HG03521 (cell line): ENCODE measurements around the gene ODAD4.

Experiments used
- ATAC-seq: cut with Tn5 transposase; IDR thresholded peaks from one replicate; pipeline ENCODE4 v1.9.1; 2021; ENCODE audit warnings: mild to moderate bottlenecking, moderate library complexity; ENCODE audit not compliant: unreplicated experiment

ODAD4 gene

GRCh38 chr17:41971721-41972523, 41.5 kb downstream of the ODAD4 start:
- ATAC-seq = no peak

- no peak for ATAC-seq
Observed at GRCh38 chr17:41972571-41973407, 42.4 kb downstream of the ODAD4 start.

- no peak for ATAC-seq
Observed at GRCh38 chr17:41973408-41973811, 43.0 kb downstream of the ODAD4 start.

GRCh38 chr17:41974031-41974430, 43.6 kb downstream of the ODAD4 start:
- ATAC-seq = no peak

- no peak for ATAC-seq
Observed at GRCh38 chr17:41974658-41975057, 44.2 kb downstream of the ODAD4 start.

GRCh38 chr17:41975099-41976083, 45.0 kb downstream of the ODAD4 start:
- no peak for ATAC-seq

- no peak for ATAC-seq
Observed at GRCh38 chr17:41976142-41976768, 45.8 kb downstream of the ODAD4 start.

- ATAC-seq = no peak
Observed at GRCh38 chr17:41977991-41978390, 47.6 kb downstream of the ODAD4 start.

GRCh38 chr17:41982026-41982760, 51.8 kb downstream of the ODAD4 start:
- no peak for ATAC-seq

- no peak for ATAC-seq
Observed at GRCh38 chr17:41984454-41984853, 54.0 kb downstream of the ODAD4 start.

- no peak for ATAC-seq
Observed at GRCh38 chr17:41985919-41986318, 55.5 kb downstream of the ODAD4 start.

- no peak for ATAC-seq
Observed at GRCh38 chr17:41986634-41987033, 56.2 kb downstream of the ODAD4 start.

GRCh38 chr17:41987642-41988041, 57.2 kb downstream of the ODAD4 start:
- ATAC-seq = no peak

GRCh38 chr17:41988418-41988817, 58.0 kb downstream of the ODAD4 start:
- ATAC-seq = no peak

GRCh38 chr17:41989702-41990419, 59.4 kb downstream of the ODAD4 start:
- ATAC-seq = no peak

GRCh38 chr17:41992576-41992975, 62.2 kb downstream of the ODAD4 start:
- no peak for ATAC-seq

- no peak for ATAC-seq
Observed at GRCh38 chr17:41996855-41997164, 66.4 kb downstream of the ODAD4 start.

GRCh38 chr17:41998497-41998896, 68.1 kb downstream of the ODAD4 start:
- ATAC-seq = no peak

GRCh38 chr17:42000413-42001133, 70.2 kb downstream of the ODAD4 start:
- no peak for ATAC-seq
